Measurements from ENCODE around the gene SH2B3. TPM values are rescaled to one million over a fixed set of nuclear protein-coding genes. Genes with fewer than 3 reads are reported as not detected.
A peak's percentile ranks its signal among the peaks of the same experiment; 100 is the strongest.

The SH2B3 gene
- total RNA-seq, 5 donors from 2014 or later (not counting 1 experiment from before 2014, with no cell fraction given) = 24.6 to 38.8 (median 28.8) TPM

DNA sequence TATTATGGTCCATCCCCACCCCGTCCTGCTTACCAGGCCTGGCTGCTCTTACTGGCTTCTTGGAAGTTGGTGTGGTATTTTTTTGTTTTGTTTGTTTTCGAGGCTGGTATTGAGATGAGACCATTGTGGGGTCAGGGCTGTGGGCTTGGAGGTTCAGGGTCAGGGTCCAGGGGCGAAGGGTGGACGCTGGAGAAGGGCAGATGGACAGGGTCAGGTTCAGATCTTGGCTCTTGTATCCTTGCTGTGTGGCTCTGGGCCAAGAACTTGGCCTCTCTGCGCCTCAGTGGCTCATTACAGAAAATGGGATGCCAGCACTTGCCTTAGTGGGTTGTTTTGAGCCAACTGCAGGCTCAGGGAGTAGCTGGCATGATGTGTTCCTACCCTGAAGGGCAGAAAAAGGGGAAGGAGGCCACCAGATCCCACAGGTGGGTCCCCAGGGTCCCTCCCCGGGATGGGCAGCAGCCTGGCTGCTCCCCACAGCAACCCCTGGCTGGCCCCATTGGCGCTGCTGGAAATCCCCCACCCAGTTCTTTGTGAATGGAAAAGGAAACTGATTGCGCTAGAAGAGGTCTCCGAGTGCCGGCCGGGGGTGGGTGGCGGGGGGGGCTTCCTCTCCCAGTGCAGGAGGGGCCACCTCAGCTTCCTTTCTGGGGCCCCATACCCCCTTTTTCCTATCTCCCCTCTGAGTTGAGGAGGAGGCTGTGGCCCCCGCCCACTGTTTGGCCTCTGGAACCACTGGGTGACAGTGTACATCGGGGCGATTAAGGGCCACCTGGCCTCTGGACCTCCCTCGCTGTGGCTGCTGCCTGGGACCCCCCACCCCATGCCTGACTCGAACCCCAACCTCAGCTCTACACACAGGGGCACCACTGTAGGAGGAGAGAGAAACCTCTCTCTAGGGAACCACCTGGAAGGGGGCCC is 25.0 kb downstream of the SH2B3 start:
- Mint-ChIP-seq H3K36me3 (peaks cover 7% of the 10 kb centered on the region), H3K27ac (peak overlapping the region; percentile 96), H3K27me3 (no peaks in the 10 kb centered on the region), H3K9me3 (no peaks in the 10 kb centered on the region), H3K4me3 (peak overlapping the region; percentile 74 to 90 (median 75)), H3K4me1 (peaks cover 85 to 95% (median 91%) of the 10 kb centered on the region in 3 donors)
- Histone ChIP-seq H3K4me1 (ENCODE audit: control insufficient read depth in 1 of 2, extremely low read depth in 1 of 2, insufficient read depth in 2 of 2, low read length in 2 of 2) (peaks cover 70 to 99% of the 10 kb centered on the region in 2 experiments), H3K27me3 (replicated peaks in 1 of 2; ENCODE audit: control insufficient read depth in 2 of 2, extremely low read depth in 1 of 2, insufficient read depth in 2 of 2, low read length in 1 of 2) (no peaks in the 10 kb centered on the region), H3K4me3 (ENCODE audit: control insufficient read depth in 1 of 2, extremely low read depth in 1 of 2, low read length in 1 of 2) (peak overlapping the region; percentile 45 to 48), H3K9me3 (no peaks in the 10 kb centered on the region), H3K27ac (ENCODE audit: low read length) (peak overlapping the region; percentile 100), H3K36me3 (ENCODE audit: control insufficient read depth in 2 of 2, extremely low read depth in 1 of 2, insufficient read depth in 1 of 2, low read length in 1 of 2) (no peaks in the 10 kb centered on the region)
- ATAC-seq (replicated peaks in 1 of 4) (peak in 3 of 4 experiments; percentile 8 to 46 (median 11)), DNase-seq (peak in 32 of 35 experiments; percentile 54 to 88 (median 70))
- WGBS (ENCODE audit: insufficient coverage) = 18% methylated on average over 5 of the region's 17 CpGs
- ChIA-PET CTCF (interaction anchor here (0.6 to 3.2 kb wide), 7 partner anchors 13 to 34 kb away, joined by 3 to 24 read pairs (median 7); no protein-coding TSS in a partner anchor), POLR2A (interaction anchor here (0.6 to 1.4 kb wide), 3 partner anchors 17 to 698 kb away, joined by 3 to 6 read pairs (median 3); no protein-coding TSS in a partner anchor)

DNA sequence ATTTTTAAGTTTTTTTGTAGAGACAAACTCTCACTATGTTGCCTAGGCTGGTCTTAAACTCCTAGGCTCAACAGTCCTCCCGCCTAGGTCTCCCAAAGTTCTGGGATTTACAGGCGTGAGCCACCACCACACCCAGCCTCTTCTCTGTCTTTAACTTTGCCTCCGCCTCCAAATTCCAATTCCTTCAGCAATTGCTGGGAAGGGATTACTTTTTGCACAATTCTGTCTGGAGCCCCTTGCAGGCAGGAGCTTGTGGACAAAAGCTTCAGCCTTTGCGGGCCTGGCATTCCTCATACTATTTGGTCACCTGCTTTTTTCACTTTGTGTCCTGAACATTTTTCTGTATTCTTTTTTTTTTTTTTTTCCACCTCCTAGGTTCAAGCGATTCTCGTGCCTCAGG is 26.0 kb downstream of the SH2B3 start:
- Histone ChIP-seq H3K27ac (ENCODE audit: low read length) (peak overlapping the region; percentile 100), H3K9me3 (no peaks in the 10 kb centered on the region), H3K4me1 (ENCODE audit: control insufficient read depth in 1 of 2, extremely low read depth in 1 of 2, insufficient read depth in 2 of 2, low read length in 2 of 2) (peaks cover 71 to 99% of the 10 kb centered on the region in 2 experiments), H3K36me3 (ENCODE audit: control insufficient read depth in 2 of 2, extremely low read depth in 1 of 2, insufficient read depth in 1 of 2, low read length in 1 of 2) (no peaks in the 10 kb centered on the region), H3K4me3 (ENCODE audit: control insufficient read depth in 1 of 2, extremely low read depth in 1 of 2, low read length in 1 of 2) (no peak overlapping the region), H3K27me3 (replicated peaks in 1 of 2; ENCODE audit: control insufficient read depth in 2 of 2, extremely low read depth in 1 of 2, insufficient read depth in 2 of 2, low read length in 1 of 2) (no peaks in the 10 kb centered on the region)
- DNase-seq = no peak
- CTCF ChIA-PET = interaction anchor here in 1 of 2 donors (2.1 to 3.2 kb wide), 3 partner anchors 12 to 35 kb away, joined by 8 to 24 read pairs (median 16); no protein-coding TSS in a partner anchor
- Mint-ChIP-seq H3K27ac (peak overlapping the region; percentile 96), H3K36me3 (peaks cover 7% of the 10 kb centered on the region), H3K9me3 (no peaks in the 10 kb centered on the region), H3K27me3 (no peaks in the 10 kb centered on the region), H3K4me1 (peaks cover 85 to 95% (median 91%) of the 10 kb centered on the region in 3 donors), H3K4me3 (peak overlapping the region in 2 of 3 donors; percentile 69 to 90)
- WGBS (ENCODE audit: insufficient coverage) = 100% methylated on average over 1 of the region's 6 CpGs
- POLR2A ChIA-PET = interaction anchor here in 1 of 2 donors (0.7 kb wide), 1 partner anchor 868 kb away, joined by 7 read pairs; no protein-coding TSS in a partner anchor
- no peak for ATAC-seq (replicated peaks in 1 of 4)

DNA sequence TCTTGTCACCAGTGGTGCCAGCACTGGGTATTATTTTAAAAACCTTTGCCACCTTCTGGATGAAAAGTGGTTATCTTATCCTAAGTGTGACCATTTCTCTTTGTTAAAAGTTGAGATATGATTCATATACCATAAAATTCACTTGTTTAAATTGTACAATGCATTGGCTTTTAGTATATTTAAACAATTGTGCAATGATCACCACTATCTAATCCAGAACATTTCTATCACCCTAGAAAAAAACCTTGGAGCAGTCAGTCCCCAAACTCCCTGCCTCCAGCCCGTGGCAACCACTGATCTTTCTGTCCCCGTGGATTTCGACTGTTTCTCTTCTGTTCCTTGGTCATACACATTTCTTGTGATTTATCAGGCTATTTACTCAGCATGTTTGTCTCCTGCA is 28.3 kb downstream of the SH2B3 start:
- Histone ChIP-seq H3K9me3 (no peaks in the 10 kb centered on the region), H3K4me1 (ENCODE audit: control insufficient read depth in 1 of 2, extremely low read depth in 1 of 2, insufficient read depth in 2 of 2, low read length in 2 of 2) (peaks cover 66 to 99% of the 10 kb centered on the region in 2 experiments), H3K27ac (ENCODE audit: low read length) (peak overlapping the region; percentile 100), H3K36me3 (ENCODE audit: control insufficient read depth in 2 of 2, extremely low read depth in 1 of 2, insufficient read depth in 1 of 2, low read length in 1 of 2) (no peaks in the 10 kb centered on the region), H3K27me3 (replicated peaks in 1 of 2; ENCODE audit: control insufficient read depth in 2 of 2, extremely low read depth in 1 of 2, insufficient read depth in 2 of 2, low read length in 1 of 2) (no peaks in the 10 kb centered on the region), H3K4me3 (ENCODE audit: control insufficient read depth in 1 of 2, extremely low read depth in 1 of 2, low read length in 1 of 2) (peak overlapping the region; percentile 42 to 49)
- peaks cover 7% of the 10 kb centered on the region for H3K36me3 Mint-ChIP-seq
- ATAC-seq (replicated peaks in 1 of 4) (no peak), DNase-seq (no peak)
- H3K27me3 Mint-ChIP-seq = no peaks in the 10 kb centered on the region
- H3K4me1 Mint-ChIP-seq = peaks cover 93 to 97% (median 94%) of the 10 kb centered on the region in 3 donors
- ChIA-PET POLR2A (interaction anchor here (0.6 to 3.0 kb wide), 7 partner anchors 10 to 1605 kb away, joined by 3 to 22 read pairs (median 6); no protein-coding TSS in a partner anchor), CTCF (interaction anchor here in 1 of 2 donors (1.7 to 3.1 kb wide), 4 partner anchors 11 to 37 kb away, joined by 16 to 45 read pairs (median 22); partner anchors contain the start of gene SH2B3)
- H3K27ac Mint-ChIP-seq = peak overlapping the region; percentile 96 to 99
- no peaks in the 10 kb centered on the region for H3K9me3 Mint-ChIP-seq
- peak overlapping the region; percentile 79 to 90 (median 82) for H3K4me3 Mint-ChIP-seq
- 67% methylated on average over 3 of the region's 3 CpGs for WGBS (ENCODE audit: insufficient coverage)

DNA sequence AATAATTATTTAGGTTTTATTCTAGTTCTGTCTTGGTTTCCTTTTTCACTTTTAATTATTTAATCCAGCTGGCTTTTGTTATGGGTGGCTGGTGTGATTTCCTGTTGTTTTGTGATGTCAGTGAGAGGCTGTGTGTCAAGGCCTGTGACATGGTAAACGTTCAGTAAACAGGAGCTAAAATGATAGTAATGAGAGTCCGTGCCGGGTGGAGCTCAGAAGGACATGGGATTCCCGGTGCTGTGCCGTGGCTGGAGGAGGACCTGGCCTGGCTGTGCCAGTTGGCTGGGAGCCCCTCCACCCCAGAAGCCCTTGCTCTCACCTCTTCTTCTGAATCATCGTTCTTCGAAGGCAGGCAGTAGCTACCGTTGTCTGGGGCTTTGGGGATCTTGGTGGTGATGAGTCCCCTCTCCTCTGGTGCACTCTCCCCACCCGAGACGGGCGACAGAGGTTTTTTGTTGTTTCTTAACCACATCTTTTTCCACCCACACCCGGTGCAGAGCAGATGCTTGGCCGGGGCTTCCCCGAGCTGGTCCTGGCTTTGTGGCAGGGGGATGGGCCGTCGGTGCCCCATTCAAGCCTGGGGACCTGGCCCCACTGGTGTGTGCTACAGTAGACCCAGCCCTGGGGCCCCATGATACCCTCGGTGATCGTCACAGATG is 29.1 kb downstream of the SH2B3 start:
- peak overlapping the region; percentile 42 to 49 for H3K4me3 ChIP-seq (ENCODE audit: control insufficient read depth in 1 of 2, extremely low read depth in 1 of 2, low read length in 1 of 2)
- H3K9me3 ChIP-seq = no peaks in the 10 kb centered on the region
- Mint-ChIP-seq H3K9me3 (no peaks in the 10 kb centered on the region), H3K27me3 (no peaks in the 10 kb centered on the region), H3K4me1 (peaks cover 91 to 97% (median 95%) of the 10 kb centered on the region in 3 donors), H3K36me3 (peaks cover 7% of the 10 kb centered on the region), H3K4me3 (peak overlapping the region; percentile 79 to 90 (median 82)), H3K27ac (peak overlapping the region; percentile 96 to 99)
- no peaks in the 10 kb centered on the region for H3K27me3 ChIP-seq (replicated peaks in 1 of 2; ENCODE audit: control insufficient read depth in 2 of 2, extremely low read depth in 1 of 2, insufficient read depth in 2 of 2, low read length in 1 of 2)
- H3K36me3 ChIP-seq (ENCODE audit: control insufficient read depth in 2 of 2, extremely low read depth in 1 of 2, insufficient read depth in 1 of 2, low read length in 1 of 2) = no peaks in the 10 kb centered on the region
- CTCF ChIA-PET = interaction anchor here (0.5 to 3.1 kb wide), 9 partner anchors 10 to 1395 kb away, joined by 3 to 45 read pairs (median 7); partner anchors contain the start of gene SH2B3 (in 1 of the 2)
- DNase-seq (peak; percentile 59 to 92 (median 88)), ATAC-seq (replicated peaks in 1 of 4) (peak; percentile 79 to 81 (median 80))
- H3K4me1 ChIP-seq (ENCODE audit: control insufficient read depth in 1 of 2, extremely low read depth in 1 of 2, insufficient read depth in 2 of 2, low read length in 2 of 2) = peaks cover 60 to 99% of the 10 kb centered on the region in 2 experiments
- WGBS (ENCODE audit: insufficient coverage) = 2% methylated on average over 9 of the region's 18 CpGs
- POLR2A ChIA-PET = interaction anchor here (0.5 to 3.0 kb wide), 10 partner anchors 9 to 30 kb away, joined by 3 to 22 read pairs (median 6); no protein-coding TSS in a partner anchor
- peak overlapping the region; percentile 100 for H3K27ac ChIP-seq (ENCODE audit: low read length)

DNA sequence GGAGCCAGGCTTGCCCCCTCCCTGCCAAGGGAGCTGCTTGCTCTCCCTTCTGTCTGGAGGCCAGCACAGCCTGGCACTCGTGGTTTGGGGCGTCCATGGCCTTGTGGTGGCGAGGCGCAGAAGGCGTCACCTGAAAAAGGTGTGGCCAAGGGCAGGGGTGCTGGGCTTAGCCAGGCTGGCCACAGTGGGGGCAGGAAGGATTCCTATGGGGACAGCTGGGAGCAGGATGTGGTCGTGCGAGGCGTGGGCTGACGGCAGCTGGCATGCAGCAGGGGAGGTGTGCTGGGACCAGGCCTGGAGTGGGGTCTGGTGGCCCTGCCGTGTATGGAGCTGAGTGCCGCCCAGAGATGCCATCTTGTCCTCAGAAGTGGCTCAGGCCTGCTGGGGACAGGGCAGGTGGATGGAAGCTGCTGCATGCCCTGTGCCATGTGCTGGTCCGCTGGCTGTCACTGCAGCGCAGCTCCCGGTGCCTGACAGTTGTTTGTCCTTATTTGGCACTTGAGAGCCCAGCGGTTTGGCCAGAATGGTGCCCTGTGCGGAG is 30.0 kb downstream of the SH2B3 start:
- ATAC-seq (replicated peaks in 1 of 4) (peak in 1 of 4 experiments; percentile 4), DNase-seq (peak in 11 of 35 experiments; percentile 8 to 59 (median 31))
- no peaks in the 10 kb centered on the region for H3K27me3 Mint-ChIP-seq
- H3K27me3 ChIP-seq (replicated peaks in 1 of 2; ENCODE audit: control insufficient read depth in 2 of 2, extremely low read depth in 1 of 2, insufficient read depth in 2 of 2, low read length in 1 of 2) = no peaks in the 10 kb centered on the region
- ChIA-PET POLR2A (interaction anchor here in 1 of 2 donors (1.2 to 3.0 kb wide), 4 partner anchors 8 to 31 kb away, joined by 6 to 22 read pairs (median 10); no protein-coding TSS in a partner anchor), CTCF (interaction anchor here in 1 of 2 donors (1.2 to 3.1 kb wide), 7 partner anchors 9 to 39 kb away, joined by 4 to 45 read pairs (median 16); partner anchors contain the start of gene SH2B3)
- H3K27ac ChIP-seq (ENCODE audit: low read length) = peak overlapping the region; percentile 100
- H3K36me3 ChIP-seq (ENCODE audit: control insufficient read depth in 2 of 2, extremely low read depth in 1 of 2, insufficient read depth in 1 of 2, low read length in 1 of 2) = peaks cover 0 to 2% of the 10 kb centered on the region in 2 donors
- H3K4me3 Mint-ChIP-seq = peak overlapping the region; percentile 79 to 90 (median 82)
- no peaks in the 10 kb centered on the region for H3K9me3 ChIP-seq
- peaks cover 58 to 99% of the 10 kb centered on the region in 2 experiments for H3K4me1 ChIP-seq (ENCODE audit: control insufficient read depth in 1 of 2, extremely low read depth in 1 of 2, insufficient read depth in 2 of 2, low read length in 2 of 2)
- peak overlapping the region; percentile 96 to 99 for H3K27ac Mint-ChIP-seq
- 43% methylated on average over 14 of the region's 16 CpGs for WGBS (ENCODE audit: insufficient coverage)
- peak overlapping the region in 1 of 2 donors; percentile 42 for H3K4me3 ChIP-seq (ENCODE audit: control insufficient read depth in 1 of 2, extremely low read depth in 1 of 2, low read length in 1 of 2)
- peaks cover 92 to 97% (median 93%) of the 10 kb centered on the region in 3 donors for H3K4me1 Mint-ChIP-seq
- no peaks in the 10 kb centered on the region for H3K9me3 Mint-ChIP-seq
- H3K36me3 Mint-ChIP-seq = peaks cover 7% of the 10 kb centered on the region

Measured in T-cell (primary cell).